Astrocyte (in vitro differentiated cells and primary cell): ENCODE results near the gene CCDC179. TPM values are rescaled to one million over a fixed set of nuclear protein-coding genes. Genes with fewer than 3 reads are reported as not detected.

ENCODE experiments used
- DNase-seq: peaks from one replicate; pipeline ENCODE4 v3.0.0-alpha.2; 2010; ENCODE audit warnings: low read depth
- FAIRE-seq: peaks from 2 replicates; lab custom pipeline; 2011; peaks lifted over from hg19 to GRCh38; lab: Jason Lieb, UNC
- H2AFZ ChIP-seq: 2 replicates; pipeline ENCODE4 v1.6.0; 2012; ENCODE audit warnings: low read depth, low read length, inconsistent platforms
- H3K27ac ChIP-seq: 2 replicates; pipeline ENCODE4 v1.5.1; 2011; ENCODE audit warnings: low read depth, low read length, inconsistent platforms
- H3K27me3 ChIP-seq: 2 replicates; pipeline ENCODE4 v1.6.0; 2011; ENCODE audit warnings: low read length, inconsistent platforms; ENCODE audit not compliant: insufficient read depth
- H3K36me3 ChIP-seq: 2 replicates; pipeline ENCODE4 v1.5.1; 2011; ENCODE audit warnings: low read length, inconsistent platforms; ENCODE audit not compliant: insufficient read depth
- H3K4me1 ChIP-seq: 2 replicates; pipeline ENCODE4 v1.5.1; 2011; ENCODE audit warnings: low read length, inconsistent platforms; ENCODE audit not compliant: insufficient read depth
- H3K4me2 ChIP-seq: 2 replicates; pipeline ENCODE4 v1.6.0; 2012; ENCODE audit warnings: low read length, inconsistent platforms
- H3K4me3 ChIP-seq: 2 replicates; pipeline ENCODE4 v1.5.1; 2011; ENCODE audit warnings: low read depth, mild to moderate bottlenecking, low read length, inconsistent platforms; ENCODE audit not compliant: insufficient read depth
- H3K79me2 ChIP-seq: 2 replicates; pipeline ENCODE4 v1.6.0; 2012; ENCODE audit warnings: mild to moderate bottlenecking, low read length, inconsistent platforms; ENCODE audit not compliant: insufficient read depth
- H3K9ac ChIP-seq: 2 replicates; pipeline ENCODE4 v1.6.0; 2012; ENCODE audit warnings: mild to moderate bottlenecking, low read length, inconsistent platforms
- H3K9me3 ChIP-seq: 2 replicates; pipeline ENCODE4 v1.5.1; 2012; ENCODE audit warnings: low read depth, mild to moderate bottlenecking, low read length, inconsistent platforms; ENCODE audit not compliant: insufficient read depth
- H4K20me1 ChIP-seq: 2 replicates; pipeline ENCODE4 v1.6.0; 2012; ENCODE audit warnings: low read length, inconsistent platforms; ENCODE audit not compliant: insufficient read depth
- H3K27ac Mint-ChIP-seq: one replicate; pipeline ENCODE4 v1.8.0; 2021; ENCODE audit warnings: mild to moderate bottlenecking, mixed read lengths; ENCODE audit not compliant: unreplicated experiment
- H3K27me3 Mint-ChIP-seq: one replicate; pipeline ENCODE4 v1.8.0; 2021; ENCODE audit warnings: low read depth, mixed read lengths; ENCODE audit not compliant: unreplicated experiment
- H3K36me3 Mint-ChIP-seq: one replicate; pipeline ENCODE4 v1.8.0; 2021; ENCODE audit warnings: low read depth, mixed read lengths; ENCODE audit not compliant: unreplicated experiment
- H3K4me1 Mint-ChIP-seq: one replicate; pipeline ENCODE4 v1.8.0; 2021; ENCODE audit warnings: low read depth, mixed read lengths; ENCODE audit not compliant: unreplicated experiment
- H3K4me3 Mint-ChIP-seq: one replicate; pipeline ENCODE4 v1.8.0; 2021; ENCODE audit warnings: mild to moderate bottlenecking, moderate library complexity, mixed read lengths; ENCODE audit not compliant: unreplicated experiment
- H3K9me3 Mint-ChIP-seq: one replicate; pipeline ENCODE4 v1.8.0; 2021; ENCODE audit warnings: mild to moderate bottlenecking, mixed read lengths; ENCODE audit not compliant: unreplicated experiment
- CTCF ChIP-seq: IDR thresholded peaks from 2 replicates; pipeline ENCODE4 v1.5.1; 2011; ENCODE audit warnings: low read depth, mild to moderate bottlenecking, inconsistent platforms, low read length, moderate library complexity; ENCODE audit not compliant: insufficient read depth
- EZH2 ChIP-seq: IDR thresholded peaks from 2 replicates; pipeline ENCODE4 v1.6.1; 2012; ENCODE audit warnings: mild to moderate bottlenecking, low read length, inconsistent platforms; ENCODE audit not compliant: insufficient read depth
- total RNA-seq: library from RNA; stranded (reverse); gene quantifications from 2 replicates; pipeline ENCODE4 v1.2.1, GENCODE V29; 2021

CCDC179 gene
- total RNA-seq, 1 donor from 2014 or later: not detected

GRCh38 chr11:22859756-22860155, 518 bp downstream of the CCDC179 start:
- Histone ChIP-seq H3K36me3 (no peaks in the 10 kb centered on the region), H3K4me2 (no peak overlapping the region), H3K27ac (no peak overlapping the region), H3K4me1 (no peaks in the 10 kb centered on the region), H4K20me1 (no peaks in the 10 kb centered on the region), H3K4me3 (no peak overlapping the region), H2AFZ (no peak overlapping the region), H3K9me3 (no peaks in the 10 kb centered on the region), H3K27me3 (no peaks in the 10 kb centered on the region), H3K79me2 (no peaks in the 10 kb centered on the region), H3K9ac (no peak overlapping the region)
- FAIRE-seq (no peak), DNase-seq (no peak)
- no peak overlapping the region for H3K27ac Mint-ChIP-seq
- H3K4me3 Mint-ChIP-seq: no peak overlapping the region
- H3K27me3 Mint-ChIP-seq: no peaks in the 10 kb centered on the region
- TF ChIP-seq CTCF (no peak), EZH2 (no peak)
- no peaks in the 10 kb centered on the region for H3K4me1 Mint-ChIP-seq
- H3K36me3 Mint-ChIP-seq: no peaks in the 10 kb centered on the region
- no peaks in the 10 kb centered on the region for H3K9me3 Mint-ChIP-seq

- no peak for FAIRE-seq
- Histone ChIP-seq H3K36me3 (no peaks in the 10 kb centered on the region), H3K9me3 (no peaks in the 10 kb centered on the region), H3K9ac (no peak overlapping the region), H3K4me1 (no peaks in the 10 kb centered on the region), H4K20me1 (no peaks in the 10 kb centered on the region), H3K27me3 (no peaks in the 10 kb centered on the region), H2AFZ (no peak overlapping the region), H3K27ac (no peak overlapping the region), H3K79me2 (no peaks in the 10 kb centered on the region), H3K4me2 (no peak overlapping the region), H3K4me3 (no peak overlapping the region)
- no peaks in the 10 kb centered on the region for H3K9me3 Mint-ChIP-seq
- H3K36me3 Mint-ChIP-seq: no peaks in the 10 kb centered on the region
- no peaks in the 10 kb centered on the region for H3K27me3 Mint-ChIP-seq
- H3K27ac Mint-ChIP-seq: no peak overlapping the region
- no peaks in the 10 kb centered on the region for H3K4me1 Mint-ChIP-seq
- TF ChIP-seq CTCF (no peak), EZH2 (no peak)
- no peak for DNase-seq
- no peak overlapping the region for H3K4me3 Mint-ChIP-seq
These were observed 8.8 kb downstream of the CCDC179 start for GRCh38 chr11:22851477-22851876.

- Mint-ChIP-seq H3K4me3 (no peak overlapping the region), H3K27ac (no peak overlapping the region), H3K9me3 (peaks cover 2% of the 10 kb centered on the region), H3K27me3 (no peaks in the 10 kb centered on the region), H3K36me3 (no peaks in the 10 kb centered on the region), H3K4me1 (no peaks in the 10 kb centered on the region)
- Histone ChIP-seq H3K79me2 (no peaks in the 10 kb centered on the region), H4K20me1 (no peaks in the 10 kb centered on the region), H3K9ac (no peak overlapping the region), H3K4me2 (no peak overlapping the region), H3K4me3 (no peak overlapping the region), H3K4me1 (no peaks in the 10 kb centered on the region), H3K27ac (no peak overlapping the region), H2AFZ (no peak overlapping the region), H3K9me3 (no peaks in the 10 kb centered on the region), H3K27me3 (no peaks in the 10 kb centered on the region), H3K36me3 (no peaks in the 10 kb centered on the region)
- FAIRE-seq: no peak
- DNase-seq: no peak
- no peak for TF ChIP-seq EZH2
- no peak for TF ChIP-seq CTCF
These were observed 13.5 kb downstream of the CCDC179 start for GRCh38 chr11:22846726-22847125.
